Calu3 (cell line): Measurements from ENCODE around the gene ZDHHC12. TPM values are rescaled to one million over a fixed set of nuclear protein-coding genes. Genes with fewer than 3 reads are reported as not detected.

Source experiments
- BruUV-seq: library from RNA; stranded (reverse); fragments of 400-500 nt; replicated peaks from 2 replicates; lab custom pipeline; 2021; lab: Mats Ljungman, UMichigan
- CTCF ChIA-PET: fragments of 300-600 bp; sonication (Branson Sonifier 250); formaldehyde crosslinking; loops from one replicate; lab custom pipeline; 2022; ENCODE audit warnings: antibody characterized with exemption; lab: Charles Lee
- DNase-seq: peaks from one replicate; pipeline ENCODE4 v3.0.0; 2022
- H3K27ac Mint-ChIP-seq: one replicate; pipeline ENCODE4 v1.8.0; 2022; ENCODE audit warnings: mixed read lengths; ENCODE audit not compliant: unreplicated experiment
- H3K27me3 Mint-ChIP-seq: one replicate; pipeline ENCODE4 v1.8.0; 2022; ENCODE audit warnings: mixed read lengths; ENCODE audit not compliant: unreplicated experiment
- H3K36me3 Mint-ChIP-seq: one replicate; pipeline ENCODE4 v1.8.0; 2022; ENCODE audit warnings: mild to moderate bottlenecking, moderate library complexity, mixed read lengths; ENCODE audit not compliant: insufficient read depth, unreplicated experiment
- H3K4me1 Mint-ChIP-seq: one replicate; pipeline ENCODE4 v1.8.0; 2022; ENCODE audit warnings: mild to moderate bottlenecking, low read depth, mixed read lengths; ENCODE audit not compliant: unreplicated experiment
- H3K4me3 Mint-ChIP-seq: one replicate; pipeline ENCODE4 v1.8.0; 2022; ENCODE audit warnings: mild to moderate bottlenecking, low read depth, moderate library complexity, mixed read lengths; ENCODE audit not compliant: unreplicated experiment
- H3K9me3 Mint-ChIP-seq: one replicate; pipeline ENCODE4 v1.8.0; 2022; ENCODE audit warnings: low read depth, mixed read lengths; ENCODE audit not compliant: unreplicated experiment
- CTCF ChIP-seq: fragments of 200-600 bp; IDR thresholded peaks from one replicate; pipeline ENCODE4 v1.8.0; 2022; ENCODE audit warnings: antibody characterized with exemption; ENCODE audit not compliant: unreplicated experiment
- intact Hi-C: fragments of 100-400 bp; cut with micrococcal nuclease; formaldehyde crosslinking; loops from one replicate; pipeline ENCODE4 v1.10.0; 2022; ENCODE audit not compliant: unreplicated experiment
- total RNA-seq: library from RNA; stranded (reverse); gene quantifications from 2 replicates; pipeline ENCODE4 v1.2.3, GENCODE V29; 2022

The ZDHHC12 gene
- total RNA-seq, 1 experiment from 2014 or later, result 35.4 TPM

GRCh38 chr9:128771094-128771721 is 47.3 kb upstream of the ZDHHC12 start:
- H3K4me1 Mint-ChIP-seq, result peaks cover 8% of the 10 kb centered on the region
- CTCF ChIA-PET, result interaction anchor here (1.6 kb wide), 1 partner anchor 17 kb away, joined by 4 read pairs; no protein-coding TSS in a partner anchor
- no TSS peak for BruUV-seq
- H3K27me3 Mint-ChIP-seq, result no peaks in the 10 kb centered on the region
- peak overlapping the region; percentile 84 for H3K4me3 Mint-ChIP-seq
- H3K27ac Mint-ChIP-seq, result peak overlapping the region; percentile 71
- H3K9me3 Mint-ChIP-seq, result peaks cover 5% of the 10 kb centered on the region
- intact Hi-C loops, result no loop called here
- DNase-seq, result peak; percentile 15
- TF ChIP-seq CTCF, result no peak
- H3K36me3 Mint-ChIP-seq, result peaks cover 24% of the 10 kb centered on the region

GRCh38 chr9:128770286-128771030 is 46.5 kb upstream of the ZDHHC12 start:
- intact Hi-C loops, result no loop called here
- CTCF ChIA-PET, result interaction anchor here (0.6 kb wide), 1 partner anchor 48 kb away, joined by 4 read pairs; the partner anchor contains the start of gene ENDOG
- Mint-ChIP-seq H3K4me1 (peaks cover 12% of the 10 kb centered on the region), H3K9me3 (peaks cover 5% of the 10 kb centered on the region), H3K36me3 (peaks cover 24% of the 10 kb centered on the region), H3K4me3 (peak overlapping the region; percentile 84), H3K27ac (no peak overlapping the region), H3K27me3 (no peaks in the 10 kb centered on the region)
- no peak for TF ChIP-seq CTCF
- BruUV-seq, result no TSS peak
- DNase-seq, result no peak

- BruUV-seq, result no TSS peak
- CTCF ChIA-PET, result no interaction called here
- no peaks in the 10 kb centered on the region for H3K27me3 Mint-ChIP-seq
- no peak overlapping the region for H3K27ac Mint-ChIP-seq
- peaks cover 24% of the 10 kb centered on the region for H3K36me3 Mint-ChIP-seq
- peaks cover 21% of the 10 kb centered on the region for H3K4me1 Mint-ChIP-seq
- DNase-seq, result no peak
- H3K9me3 Mint-ChIP-seq, result no peaks in the 10 kb centered on the region
- TF ChIP-seq CTCF, result no peak
- no peak overlapping the region for H3K4me3 Mint-ChIP-seq
- intact Hi-C loops, result no loop called here
Observed at GRCh38 chr9:128768606-128769005, 44.7 kb upstream of the ZDHHC12 start.

- no peak for DNase-seq
- CTCF ChIA-PET, result no interaction called here
- intact Hi-C loops, result no loop called here
- no TSS peak for BruUV-seq
- TF ChIP-seq CTCF, result no peak
- H3K4me1 Mint-ChIP-seq, result peaks cover 17% of the 10 kb centered on the region
- no peaks in the 10 kb centered on the region for H3K9me3 Mint-ChIP-seq
- peaks cover 2% of the 10 kb centered on the region for H3K36me3 Mint-ChIP-seq
- H3K27me3 Mint-ChIP-seq, result no peaks in the 10 kb centered on the region
- no peak overlapping the region for H3K27ac Mint-ChIP-seq
- no peak overlapping the region for H3K4me3 Mint-ChIP-seq
Observed at GRCh38 chr9:128765499-128765898, 41.6 kb upstream of the ZDHHC12 start.
